Loucy (cell line): ENCODE results near the gene KRT38.

ENCODE experiments used
- EZH2phosphoT487 ChIP-seq: fragments of 200-600 bp; IDR thresholded peaks from 2 replicates; pipeline ENCODE4 v1.6.1; 2018; ENCODE audit warnings: antibody characterized with exemption, mild to moderate bottlenecking, moderate library complexity, borderline replicate concordance
- TF ChIP-seq, protein P1 (sequence below): fragments of 200-600 bp; sonication (generic); conservative IDR thresholded peaks from 2 replicates; pipeline ENCODE4 v1.5.1; 2014; ENCODE audit warnings: mild to moderate bottlenecking, antibody characterized with exemption, low read length

DNA sequence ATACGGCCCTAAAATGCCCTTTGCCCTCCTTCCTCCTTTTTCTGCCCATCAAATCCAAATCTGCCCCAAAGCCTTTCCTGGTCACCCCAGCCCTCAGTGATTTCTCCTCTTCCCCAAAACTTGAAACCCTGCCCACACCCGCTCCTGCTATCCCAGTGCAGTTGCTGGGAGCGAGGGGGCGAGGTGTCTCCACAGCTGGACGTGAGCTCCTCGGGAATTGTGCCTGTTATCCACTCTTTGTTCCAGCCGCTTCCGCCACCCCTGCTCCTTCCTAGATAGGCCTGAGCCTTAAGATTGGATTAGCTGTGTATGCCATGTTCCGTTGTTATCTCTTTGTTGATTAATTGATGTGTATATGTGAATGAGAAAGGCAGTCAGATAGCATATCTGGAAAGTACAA lies 42.7 kb upstream of the KRT38 start:
- TF ChIP-seq, protein P1, sequence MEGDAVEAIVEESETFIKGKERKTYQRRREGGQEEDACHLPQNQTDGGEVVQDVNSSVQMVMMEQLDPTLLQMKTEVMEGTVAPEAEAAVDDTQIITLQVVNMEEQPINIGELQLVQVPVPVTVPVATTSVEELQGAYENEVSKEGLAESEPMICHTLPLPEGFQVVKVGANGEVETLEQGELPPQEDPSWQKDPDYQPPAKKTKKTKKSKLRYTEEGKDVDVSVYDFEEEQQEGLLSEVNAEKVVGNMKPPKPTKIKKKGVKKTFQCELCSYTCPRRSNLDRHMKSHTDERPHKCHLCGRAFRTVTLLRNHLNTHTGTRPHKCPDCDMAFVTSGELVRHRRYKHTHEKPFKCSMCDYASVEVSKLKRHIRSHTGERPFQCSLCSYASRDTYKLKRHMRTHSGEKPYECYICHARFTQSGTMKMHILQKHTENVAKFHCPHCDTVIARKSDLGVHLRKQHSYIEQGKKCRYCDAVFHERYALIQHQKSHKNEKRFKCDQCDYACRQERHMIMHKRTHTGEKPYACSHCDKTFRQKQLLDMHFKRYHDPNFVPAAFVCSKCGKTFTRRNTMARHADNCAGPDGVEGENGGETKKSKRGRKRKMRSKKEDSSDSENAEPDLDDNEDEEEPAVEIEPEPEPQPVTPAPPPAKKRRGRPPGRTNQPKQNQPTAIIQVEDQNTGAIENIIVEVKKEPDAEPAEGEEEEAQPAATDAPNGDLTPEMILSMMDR = no peak
- TF ChIP-seq EZH2phosphoT487 = no peak
